WERI-Rb-1 (cell line): ENCODE measurements around the gene YEATS2.

Source experiments
- DNase-seq: peaks from one replicate; pipeline ENCODE4 v3.0.0-alpha.2; 2020
- H3K27ac ChIP-seq: fragments of 250-450 bp; sonication (Bioruptor Pico); 2 replicates; pipeline ENCODE4 v1.5.1; 2020; ENCODE audit warnings: mild to moderate bottlenecking, moderate library complexity
- H3K27me3 ChIP-seq: fragments of 250-450 bp; sonication (Bioruptor Pico); 2 replicates; pipeline ENCODE4 v1.5.1; 2021; ENCODE audit warnings: mild to moderate bottlenecking, low read depth, moderate library complexity; ENCODE audit not compliant: insufficient read depth, severe bottlenecking
- H3K36me3 ChIP-seq: fragments of 250-450 bp; sonication (Bioruptor Pico); 2 replicates; pipeline ENCODE4 v1.5.1; 2020; ENCODE audit warnings: mild to moderate bottlenecking, moderate library complexity
- H3K4me3 ChIP-seq: 2 replicates; pipeline ENCODE4 v1.5.1; 2011; ENCODE audit warnings: low read depth, mild to moderate bottlenecking, control low read depth, low read length
- H3K9me3 ChIP-seq: fragments of 250-450 bp; sonication (Bioruptor Pico); 2 replicates; pipeline ENCODE4 v1.5.1; 2021; ENCODE audit warnings: mild to moderate bottlenecking, moderate library complexity; ENCODE audit not compliant: severe bottlenecking
- CTCF ChIP-seq: IDR thresholded peaks from 2 replicates; pipeline ENCODE4 v1.5.1; 2011; ENCODE audit warnings: low read depth, mild to moderate bottlenecking, control low read depth, inconsistent platforms, low read length

The YEATS2 gene

GRCh38 chr3:183815951-183816475, 118.4 kb downstream of the YEATS2 start:
- DNase-seq: no peak
- no peak overlapping the region for H3K27ac ChIP-seq
- no peak overlapping the region for H3K4me3 ChIP-seq
- no peak for TF ChIP-seq CTCF
- H3K9me3 ChIP-seq: no peaks in the 10 kb centered on the region
- H3K36me3 ChIP-seq: peaks cover 27% of the 10 kb centered on the region
- no peaks in the 10 kb centered on the region for H3K27me3 ChIP-seq

DNA sequence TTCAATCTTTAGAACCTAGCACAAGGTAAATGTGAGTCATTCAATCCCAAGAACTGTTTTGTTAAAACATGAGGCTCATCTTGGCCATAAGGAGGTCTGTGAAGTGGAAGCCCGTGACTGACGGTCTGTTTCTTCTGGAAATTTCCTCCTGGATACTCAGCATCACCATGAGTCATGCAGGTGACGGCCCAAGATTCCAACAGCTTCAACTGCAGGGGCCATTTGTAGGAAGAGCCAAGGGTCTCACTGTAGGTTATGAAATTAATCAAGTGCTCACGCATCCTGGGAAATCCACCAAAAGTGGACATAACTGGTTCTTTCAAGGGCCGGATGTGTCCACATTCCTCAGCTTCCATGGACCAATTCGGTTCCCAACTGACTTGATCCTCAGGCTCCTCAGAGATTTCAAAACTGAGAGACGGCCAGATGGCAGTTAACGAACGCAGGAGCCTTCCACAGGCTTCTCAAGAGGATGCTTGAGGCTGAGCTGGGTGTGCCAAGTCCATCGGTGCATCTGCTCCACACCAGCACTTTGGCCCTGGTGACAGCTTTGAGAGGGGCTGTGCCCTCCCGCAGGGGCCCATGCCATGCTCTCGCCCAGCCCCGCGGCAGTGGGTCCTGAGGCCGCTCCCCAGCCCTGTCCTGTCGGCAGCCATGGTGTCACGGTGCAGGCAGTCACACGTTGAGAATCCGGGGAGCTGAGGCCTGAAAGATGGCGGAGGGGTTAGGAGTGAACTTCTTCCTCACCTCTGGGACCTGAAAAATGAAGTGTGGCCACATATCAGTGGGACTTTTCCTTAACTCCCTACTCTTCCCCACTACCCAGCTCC, 119.3 kb downstream of the YEATS2 start:
- H3K9me3 ChIP-seq: no peaks in the 10 kb centered on the region
- H3K27me3 ChIP-seq: no peaks in the 10 kb centered on the region
- no peak for DNase-seq
- no peak for TF ChIP-seq CTCF
- H3K4me3 ChIP-seq: no peak overlapping the region
- H3K27ac ChIP-seq: no peak overlapping the region
- peaks cover 18% of the 10 kb centered on the region for H3K36me3 ChIP-seq

DNA sequence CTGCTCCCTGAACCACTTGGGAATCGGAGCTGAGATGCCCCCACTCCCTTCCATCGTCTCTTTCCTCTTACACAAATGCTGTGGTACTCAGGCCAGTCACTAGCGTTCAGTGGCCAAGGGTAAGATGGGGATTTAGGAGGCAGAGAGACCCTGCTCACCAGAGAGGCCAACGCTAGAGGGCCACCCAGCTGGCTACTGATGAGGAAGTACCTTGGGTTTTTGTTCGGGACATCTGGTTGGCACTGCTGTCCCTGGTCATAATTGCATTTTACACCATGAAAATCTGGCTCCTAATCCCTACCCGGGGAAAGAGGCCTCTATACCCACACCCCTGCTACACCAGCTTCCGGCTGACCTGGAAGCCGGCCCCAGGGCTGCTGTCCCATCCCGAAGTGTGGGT, 120.0 kb downstream of the YEATS2 start:
- DNase-seq: no peak
- Histone ChIP-seq H3K9me3 (no peaks in the 10 kb centered on the region), H3K27ac (no peak overlapping the region), H3K4me3 (no peak overlapping the region), H3K27me3 (no peaks in the 10 kb centered on the region), H3K36me3 (peaks cover 13% of the 10 kb centered on the region)
- no peak for TF ChIP-seq CTCF

DNA sequence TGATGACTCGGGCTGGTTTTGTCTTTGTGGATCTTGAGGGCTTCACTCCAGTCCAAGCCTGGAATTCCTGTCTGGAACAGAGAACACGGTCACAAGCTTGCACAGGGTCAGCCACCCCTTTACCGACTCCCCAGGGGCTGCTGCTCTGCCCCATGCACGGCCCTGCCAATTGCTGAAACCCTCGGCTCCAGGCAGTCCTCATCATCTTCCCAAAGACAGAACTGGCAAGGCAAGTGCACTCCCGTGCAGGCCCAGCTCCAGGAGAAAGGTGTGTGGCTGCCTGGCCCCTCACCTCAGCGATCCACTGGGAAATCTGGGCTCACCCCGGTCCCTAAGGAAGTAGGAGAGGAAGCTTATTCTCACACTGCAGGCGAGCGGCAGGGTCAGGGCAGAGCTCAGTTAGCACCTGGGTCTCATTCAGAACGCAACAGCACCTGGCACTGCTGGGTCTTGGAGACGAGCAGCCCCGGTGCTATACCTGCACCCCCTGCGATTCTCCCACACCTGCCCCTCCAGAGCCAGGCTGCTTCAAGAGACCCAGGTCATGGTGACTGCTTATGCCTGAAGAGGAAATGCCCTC, 120.5 kb downstream of the YEATS2 start:
- Histone ChIP-seq H3K27ac (no peak overlapping the region), H3K9me3 (no peaks in the 10 kb centered on the region), H3K36me3 (peaks cover 11% of the 10 kb centered on the region), H3K4me3 (no peak overlapping the region), H3K27me3 (no peaks in the 10 kb centered on the region)
- TF ChIP-seq CTCF: no peak
- no peak for DNase-seq

DNA sequence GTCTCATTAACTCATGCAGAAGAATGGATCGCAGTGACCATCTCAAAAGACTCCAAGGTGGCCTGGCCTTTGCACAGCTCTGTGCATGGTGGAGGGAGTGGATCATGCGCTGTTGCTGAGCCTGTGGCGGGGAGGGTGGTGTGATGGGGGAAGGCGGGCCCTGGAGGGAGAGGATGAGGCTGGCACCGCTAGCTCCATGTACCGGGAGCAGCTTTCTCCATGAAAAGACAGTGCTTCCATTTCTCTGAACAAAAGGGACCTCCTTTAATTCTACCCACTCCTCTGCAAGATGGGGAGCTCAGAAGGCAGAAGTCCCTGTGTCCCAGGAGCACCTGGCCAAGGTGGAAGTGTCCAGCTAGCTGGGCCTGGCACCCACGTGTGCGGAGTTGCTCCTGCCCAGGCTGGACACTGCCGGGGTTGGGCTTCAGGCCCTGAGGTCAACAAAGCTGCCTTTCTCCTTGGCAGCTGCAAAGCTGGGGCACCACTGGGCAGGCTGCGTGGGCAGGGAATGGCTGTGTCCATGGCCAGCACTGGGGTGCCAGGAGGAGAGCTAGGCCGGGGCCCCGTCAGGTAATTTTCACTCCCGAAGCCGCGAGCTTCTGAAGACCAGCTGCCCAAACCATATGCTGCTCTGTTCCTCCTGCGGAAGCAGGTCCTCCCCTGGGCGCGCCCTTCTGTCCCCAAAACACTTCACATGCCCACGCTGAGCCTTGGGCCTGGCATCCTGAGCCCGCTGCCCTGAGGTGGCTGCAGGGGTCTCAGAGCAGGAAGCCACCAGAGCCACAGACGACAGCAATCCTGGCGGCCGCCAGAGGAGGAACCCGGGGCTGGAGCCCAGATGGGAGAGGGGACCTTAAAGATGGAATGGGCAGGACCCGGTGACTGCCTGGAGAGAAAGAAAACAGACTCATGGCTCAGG, 121.4 kb downstream of the YEATS2 start:
- H3K27me3 ChIP-seq: no peaks in the 10 kb centered on the region
- no peak for TF ChIP-seq CTCF
- no peak overlapping the region for H3K27ac ChIP-seq
- no peaks in the 10 kb centered on the region for H3K9me3 ChIP-seq
- no peak for DNase-seq
- H3K36me3 ChIP-seq: peaks cover 11% of the 10 kb centered on the region
- H3K4me3 ChIP-seq: no peak overlapping the region
